Osteoblast (primary cell): ENCODE results near the gene DHFR. TPM values are rescaled to one million over a fixed set of nuclear protein-coding genes. Genes with fewer than 3 reads are reported as not detected.

Experiments
- DNase-seq: peaks from one replicate; pipeline ENCODE4 v3.0.0; 2011; ENCODE audit warnings: low spot score, mixed read lengths; ENCODE audit not compliant: insufficient read length; ENCODE audit errors: missing footprints
- H2AFZ ChIP-seq: 2 replicates; pipeline ENCODE4 v1.6.0; 2011; ENCODE audit warnings: mild to moderate bottlenecking, low read length
- H3K27ac ChIP-seq: 2 replicates; pipeline ENCODE4 v1.5.1; 2011; ENCODE audit warnings: mild to moderate bottlenecking, low read depth, low read length, moderate library complexity
- H3K27me3 ChIP-seq: 2 replicates; pipeline ENCODE4 v1.6.0; 2012; ENCODE audit warnings: mild to moderate bottlenecking, control low read depth, inconsistent platforms, low read length, moderate library complexity; ENCODE audit not compliant: insufficient read depth
- H3K36me3 ChIP-seq: 2 replicates; pipeline ENCODE4 v1.5.1; 2011; ENCODE audit warnings: mild to moderate bottlenecking, low read length, control low read depth, moderate library complexity; ENCODE audit not compliant: insufficient read depth
- H3K4me1 ChIP-seq: 2 replicates; pipeline ENCODE4 v1.5.1; 2011; ENCODE audit warnings: mild to moderate bottlenecking, low read length, control low read depth, moderate library complexity; ENCODE audit not compliant: insufficient read depth
- H3K4me2 ChIP-seq: 2 replicates; pipeline ENCODE4 v1.6.0; 2011; ENCODE audit warnings: mild to moderate bottlenecking, low read length; ENCODE audit not compliant: insufficient read depth
- H3K4me3 ChIP-seq: fragments of 200-600 bp; sonication (generic); 3 replicates; pipeline ENCODE4 v1.5.1; 2012; ENCODE audit warnings: mild to moderate bottlenecking, low read length, inconsistent platforms; ENCODE audit not compliant: insufficient read depth
- H3K79me2 ChIP-seq: 2 replicates; pipeline ENCODE4 v1.6.0; 2012; ENCODE audit warnings: mild to moderate bottlenecking, low read length, control low read depth, inconsistent platforms; ENCODE audit not compliant: insufficient read depth
- H3K9me3 ChIP-seq: 2 replicates; pipeline ENCODE4 v1.5.1; 2011; ENCODE audit warnings: low read depth, low read length, control low read depth
- H4K20me1 ChIP-seq: 2 replicates; pipeline ENCODE4 v1.6.0; 2012; ENCODE audit warnings: mild to moderate bottlenecking, low read length, control low read depth; ENCODE audit not compliant: insufficient read depth
- total RNA-seq: library from RNA; depleted of rRNA; stranded (reverse); fragments of >200 nt; gene quantifications from 2 replicates; pipeline ENCODE4 v1.2.3, GENCODE V29; 2012
- TF ChIP-seq, protein P1 (sequence below): IDR thresholded peaks from 2 replicates; pipeline ENCODE4 v1.5.1; 2011; ENCODE audit warnings: mild to moderate bottlenecking, low read depth, low read length, moderate library complexity; ENCODE audit errors: extremely low read depth

The DHFR gene
- total RNA-seq, 1 donor = 15.2 TPM

- peak; percentile 72 for DNase-seq
- peak overlapping the region; percentile 89 for H3K4me3 ChIP-seq
- peaks cover 32% of the 10 kb centered on the region for H3K4me1 ChIP-seq
- peaks cover 31% of the 10 kb centered on the region for H3K79me2 ChIP-seq
- TF ChIP-seq, protein P1, sequence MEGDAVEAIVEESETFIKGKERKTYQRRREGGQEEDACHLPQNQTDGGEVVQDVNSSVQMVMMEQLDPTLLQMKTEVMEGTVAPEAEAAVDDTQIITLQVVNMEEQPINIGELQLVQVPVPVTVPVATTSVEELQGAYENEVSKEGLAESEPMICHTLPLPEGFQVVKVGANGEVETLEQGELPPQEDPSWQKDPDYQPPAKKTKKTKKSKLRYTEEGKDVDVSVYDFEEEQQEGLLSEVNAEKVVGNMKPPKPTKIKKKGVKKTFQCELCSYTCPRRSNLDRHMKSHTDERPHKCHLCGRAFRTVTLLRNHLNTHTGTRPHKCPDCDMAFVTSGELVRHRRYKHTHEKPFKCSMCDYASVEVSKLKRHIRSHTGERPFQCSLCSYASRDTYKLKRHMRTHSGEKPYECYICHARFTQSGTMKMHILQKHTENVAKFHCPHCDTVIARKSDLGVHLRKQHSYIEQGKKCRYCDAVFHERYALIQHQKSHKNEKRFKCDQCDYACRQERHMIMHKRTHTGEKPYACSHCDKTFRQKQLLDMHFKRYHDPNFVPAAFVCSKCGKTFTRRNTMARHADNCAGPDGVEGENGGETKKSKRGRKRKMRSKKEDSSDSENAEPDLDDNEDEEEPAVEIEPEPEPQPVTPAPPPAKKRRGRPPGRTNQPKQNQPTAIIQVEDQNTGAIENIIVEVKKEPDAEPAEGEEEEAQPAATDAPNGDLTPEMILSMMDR = no peak
- H3K4me2 ChIP-seq = peak overlapping the region; percentile 86
- H3K9me3 ChIP-seq = no peaks in the 10 kb centered on the region
- peaks cover 13% of the 10 kb centered on the region for H4K20me1 ChIP-seq
- peaks cover 11% of the 10 kb centered on the region for H3K36me3 ChIP-seq
- H3K27ac ChIP-seq = peak overlapping the region; percentile 65
- peak overlapping the region; percentile 73 for H2AFZ ChIP-seq
- H3K27me3 ChIP-seq = no peaks in the 10 kb centered on the region
Measured at GRCh38 chr5:80655231-80655774, 520 bp upstream of the DHFR start.

- DNase-seq = peak; percentile 50
- TF ChIP-seq, protein P1 = no peak
- H3K27ac ChIP-seq = peak overlapping the region; percentile 47
- H3K27me3 ChIP-seq = no peaks in the 10 kb centered on the region
- no peaks in the 10 kb centered on the region for H3K36me3 ChIP-seq
- H3K9me3 ChIP-seq = no peaks in the 10 kb centered on the region
- peaks cover 28% of the 10 kb centered on the region for H3K4me1 ChIP-seq
- peaks cover 26% of the 10 kb centered on the region for H3K79me2 ChIP-seq
- peak overlapping the region; percentile 97 for H3K4me2 ChIP-seq
- H3K4me3 ChIP-seq = peak overlapping the region; percentile 89
- peaks cover 13% of the 10 kb centered on the region for H4K20me1 ChIP-seq
- H2AFZ ChIP-seq = no peak overlapping the region
Measured at GRCh38 chr5:80654054-80654390, 761 bp downstream of the DHFR start.

- H3K36me3 ChIP-seq = peaks cover 5% of the 10 kb centered on the region
- TF ChIP-seq, protein P1 = no peak
- no peak for DNase-seq
- no peak overlapping the region for H3K27ac ChIP-seq
- H3K27me3 ChIP-seq = no peaks in the 10 kb centered on the region
- peaks cover 13% of the 10 kb centered on the region for H4K20me1 ChIP-seq
- H3K4me1 ChIP-seq = peaks cover 24% of the 10 kb centered on the region
- no peaks in the 10 kb centered on the region for H3K9me3 ChIP-seq
- H3K4me3 ChIP-seq = peak overlapping the region; percentile 89
- H3K79me2 ChIP-seq = peaks cover 26% of the 10 kb centered on the region
- H2AFZ ChIP-seq = no peak overlapping the region
- peak overlapping the region; percentile 97 for H3K4me2 ChIP-seq
Measured at GRCh38 chr5:80653502-80653901, 1.3 kb downstream of the DHFR start.

DNA sequence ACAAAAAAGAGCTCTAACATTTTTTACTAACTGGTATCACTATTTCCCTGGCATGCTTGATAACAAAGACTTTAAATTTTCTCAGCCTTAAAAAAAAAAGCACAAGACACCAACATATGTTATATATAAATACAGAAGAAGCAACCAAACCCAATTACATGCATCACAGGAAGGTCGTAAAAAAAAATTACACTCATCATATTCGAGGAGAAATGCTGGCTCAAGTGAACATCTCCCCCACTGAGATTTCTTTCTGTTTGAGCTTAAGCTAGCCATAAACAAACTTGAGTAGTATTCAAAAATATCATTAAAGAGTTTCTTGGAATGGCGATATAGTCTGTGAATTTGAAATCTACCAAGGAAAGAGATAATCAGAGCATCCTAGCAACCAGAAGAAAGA is 7.9 kb downstream of the DHFR start:
- Histone ChIP-seq H3K4me2 (no peak overlapping the region), H2AFZ (no peak overlapping the region), H3K27ac (no peak overlapping the region), H4K20me1 (no peaks in the 10 kb centered on the region), H3K36me3 (peaks cover 31% of the 10 kb centered on the region), H3K4me1 (no peaks in the 10 kb centered on the region), H3K9me3 (no peaks in the 10 kb centered on the region), H3K4me3 (no peak overlapping the region), H3K27me3 (no peaks in the 10 kb centered on the region), H3K79me2 (no peaks in the 10 kb centered on the region)
- TF ChIP-seq, protein P1 = no peak
- DNase-seq = no peak
